ENCODE results near the gene PLSCR5. TPM values are rescaled to one million over a fixed set of nuclear protein-coding genes. Genes with fewer than 3 reads are reported as not detected.

The PLSCR5 gene
- total RNA-seq, 1 experiment from 2014 or later: not detected

DNA sequence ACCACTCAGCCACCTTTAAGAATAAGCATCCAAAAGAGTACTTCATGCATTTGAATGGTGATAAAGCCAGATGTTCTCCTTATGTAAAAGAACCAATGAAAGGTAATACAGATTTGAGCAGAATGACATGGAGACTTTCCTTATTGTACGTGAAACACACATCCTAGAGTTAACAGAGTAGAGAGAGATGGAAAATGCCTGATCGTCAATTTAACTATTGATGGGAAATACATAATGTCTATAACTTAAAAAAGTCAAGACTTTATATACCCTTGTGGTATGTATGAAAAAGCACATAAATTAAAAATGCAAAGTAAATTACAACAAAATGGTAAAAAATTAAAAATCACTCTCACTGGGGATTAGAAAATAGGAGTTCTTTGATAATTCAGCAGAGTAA, 31.7 kb upstream of the PLSCR5 start:
- Histone ChIP-seq H3K36me3 (ENCODE audit: control insufficient read depth, insufficient read depth, low read length) (no peaks in the 10 kb centered on the region), H3K4me3 (ENCODE audit: low read depth in 2 of 2, low read length in 2 of 2) (no peak overlapping the region), H3K27me3 (ENCODE audit: control insufficient read depth, insufficient read depth, low read length) (no peaks in the 10 kb centered on the region; the same call in 1 of the 2 replicates), H3K4me1 (ENCODE audit: control insufficient read depth, insufficient read depth, low read length) (no peaks in the 10 kb centered on the region), H3K27ac (ENCODE audit: low read length) (no peak overlapping the region), H3K9me3 (ENCODE audit: control insufficient read depth, insufficient read depth, low read depth, low read length) (no peaks in the 10 kb centered on the region)
- ChIA-PET CTCF (no interaction called here), POLR2A (interaction anchor here (0.6 kb wide), 1 partner anchor 484 kb away, joined by 4 read pairs; no protein-coding TSS in a partner anchor)
- in situ Hi-C loops (cut with HindIII; ENCODE audit: low pct_unique_long_range_greater_than_20kb, low sequenced_read_pairs): no loop called here
- intact Hi-C loops (cut with micrococcal nuclease; ENCODE audit: unreplicated experiment): no loop called here
- DNase-seq (ENCODE audit: low read depth, low spot score) (no peak), ATAC-seq (no peak)
- TF ChIP-seq SIN3A (IDR thresholded peaks at IDR 0.05; ENCODE audit: borderline replicate concordance, insufficient read depth, low read depth, low read length): no peak
- no TSS peak for BruUV-seq (replicated peaks)

DNA sequence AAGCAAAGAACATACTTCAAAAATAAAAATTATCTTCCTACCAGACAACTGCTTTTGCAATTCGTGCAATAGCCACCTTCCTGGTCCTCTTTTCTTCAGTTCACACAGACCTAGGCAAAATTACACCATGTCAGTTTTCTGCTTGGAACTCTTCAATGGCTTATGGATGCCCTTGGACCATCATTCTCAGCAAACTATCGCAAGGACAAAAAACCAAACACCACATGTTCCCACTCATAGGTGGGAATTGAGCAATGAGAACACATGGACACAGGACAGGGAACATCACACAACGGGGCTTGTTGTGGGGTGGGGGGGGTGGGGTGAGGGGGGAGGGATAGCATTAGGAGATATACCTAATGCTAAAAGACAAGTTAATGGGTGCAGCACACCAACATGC, 29.2 kb upstream of the PLSCR5 start:
- no TSS peak for BruUV-seq (replicated peaks)

More for the DNA sequence above, 29.2 kb upstream of the PLSCR5 start:
- ATAC-seq (no peak), DNase-seq (ENCODE audit: low read depth, low spot score) (no peak)
- intact Hi-C loops (cut with micrococcal nuclease; ENCODE audit: unreplicated experiment) (no loop called here), in situ Hi-C loops (cut with HindIII; ENCODE audit: low pct_unique_long_range_greater_than_20kb, low sequenced_read_pairs) (no loop called here)
- no peaks in the 10 kb centered on the region; the same call in 1 of the 2 replicates for H3K27me3 ChIP-seq (ENCODE audit: control insufficient read depth, insufficient read depth, low read length)
- H3K36me3 ChIP-seq (ENCODE audit: control insufficient read depth, insufficient read depth, low read length): no peaks in the 10 kb centered on the region
- no peaks in the 10 kb centered on the region for H3K9me3 ChIP-seq (ENCODE audit: control insufficient read depth, insufficient read depth, low read depth, low read length)
- no peak overlapping the region for H3K27ac ChIP-seq (ENCODE audit: low read length)
- POLR2A ChIA-PET: no interaction called here
- no peaks in the 10 kb centered on the region for H3K4me1 ChIP-seq (ENCODE audit: control insufficient read depth, insufficient read depth, low read length)
- H3K4me3 ChIP-seq (ENCODE audit: low read depth in 2 of 2, low read length in 2 of 2): no peak overlapping the region
- TF ChIP-seq SIN3A (IDR thresholded peaks at IDR 0.05; ENCODE audit: borderline replicate concordance, insufficient read depth, low read depth, low read length) (no peak), REST (IDR thresholded peaks at IDR 0.05; ENCODE audit: insufficient read depth in 1 of 2, low read depth in 2 of 2, low read length in 1 of 2) (no peak), POLR2AphosphoS5 (IDR thresholded peaks at IDR 0.05; ENCODE audit: low read depth, low read length) (no peak), TCF7L2 (IDR thresholded peaks at IDR 0.05; ENCODE audit: low read depth, low read length) (no peak)
- TF ChIP-seq, protein P1, sequence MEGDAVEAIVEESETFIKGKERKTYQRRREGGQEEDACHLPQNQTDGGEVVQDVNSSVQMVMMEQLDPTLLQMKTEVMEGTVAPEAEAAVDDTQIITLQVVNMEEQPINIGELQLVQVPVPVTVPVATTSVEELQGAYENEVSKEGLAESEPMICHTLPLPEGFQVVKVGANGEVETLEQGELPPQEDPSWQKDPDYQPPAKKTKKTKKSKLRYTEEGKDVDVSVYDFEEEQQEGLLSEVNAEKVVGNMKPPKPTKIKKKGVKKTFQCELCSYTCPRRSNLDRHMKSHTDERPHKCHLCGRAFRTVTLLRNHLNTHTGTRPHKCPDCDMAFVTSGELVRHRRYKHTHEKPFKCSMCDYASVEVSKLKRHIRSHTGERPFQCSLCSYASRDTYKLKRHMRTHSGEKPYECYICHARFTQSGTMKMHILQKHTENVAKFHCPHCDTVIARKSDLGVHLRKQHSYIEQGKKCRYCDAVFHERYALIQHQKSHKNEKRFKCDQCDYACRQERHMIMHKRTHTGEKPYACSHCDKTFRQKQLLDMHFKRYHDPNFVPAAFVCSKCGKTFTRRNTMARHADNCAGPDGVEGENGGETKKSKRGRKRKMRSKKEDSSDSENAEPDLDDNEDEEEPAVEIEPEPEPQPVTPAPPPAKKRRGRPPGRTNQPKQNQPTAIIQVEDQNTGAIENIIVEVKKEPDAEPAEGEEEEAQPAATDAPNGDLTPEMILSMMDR (IDR thresholded peaks at IDR 0.05): no peak
- CTCF ChIA-PET: no interaction called here

Data from Panc1 (cell line).